ENCODE measurements around the gene ELF2.
"Not testable (repeated sequence)": the region's sequence is repeated elsewhere in the genome, so short reads cannot be mapped to it uniquely, and the experiment has no call there.

DNA sequence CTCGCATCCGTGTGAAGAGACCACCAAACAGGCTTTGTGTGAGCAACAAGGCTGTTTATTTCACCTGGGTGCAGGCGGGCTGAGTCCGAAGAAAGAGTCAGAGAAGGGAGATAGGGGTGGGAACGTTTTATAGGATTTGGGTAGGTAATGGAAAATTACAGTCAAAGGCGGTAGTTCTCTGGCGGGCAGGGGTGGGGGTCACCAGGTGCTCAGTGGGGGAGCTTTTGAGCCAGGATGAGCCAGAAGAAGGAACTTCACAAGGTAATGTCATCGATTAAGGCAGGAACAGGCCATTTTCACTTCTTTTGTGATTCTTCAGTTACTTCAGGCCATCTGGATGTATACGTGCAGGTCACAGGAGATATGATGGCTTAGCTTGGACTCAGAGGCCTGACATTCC lies 19.0 kb downstream of the ELF2 start:
- TF ChIP-seq SIX5 (IDR thresholded peaks at IDR 0.05; ENCODE audit: low read depth, low read length); CHD2 (IDR thresholded peaks at IDR 0.05; ENCODE audit: low read length); EZH2 (IDR thresholded peaks at IDR 0.05; ENCODE audit: low read depth, low read length, severe bottlenecking); EP300 (IDR thresholded peaks at IDR 0.05; ENCODE audit: borderline replicate concordance in 1 of 2, low read depth in 2 of 2, low read length in 2 of 2); RAD21 (IDR thresholded peaks at IDR 0.05 in 1 of 2, conservative IDR thresholded peaks at IDR 0.05 in 1 of 2; ENCODE audit: low read depth in 2 of 2, low read length in 2 of 2): not testable (repeated sequence)
- TF ChIP-seq, protein P1, sequence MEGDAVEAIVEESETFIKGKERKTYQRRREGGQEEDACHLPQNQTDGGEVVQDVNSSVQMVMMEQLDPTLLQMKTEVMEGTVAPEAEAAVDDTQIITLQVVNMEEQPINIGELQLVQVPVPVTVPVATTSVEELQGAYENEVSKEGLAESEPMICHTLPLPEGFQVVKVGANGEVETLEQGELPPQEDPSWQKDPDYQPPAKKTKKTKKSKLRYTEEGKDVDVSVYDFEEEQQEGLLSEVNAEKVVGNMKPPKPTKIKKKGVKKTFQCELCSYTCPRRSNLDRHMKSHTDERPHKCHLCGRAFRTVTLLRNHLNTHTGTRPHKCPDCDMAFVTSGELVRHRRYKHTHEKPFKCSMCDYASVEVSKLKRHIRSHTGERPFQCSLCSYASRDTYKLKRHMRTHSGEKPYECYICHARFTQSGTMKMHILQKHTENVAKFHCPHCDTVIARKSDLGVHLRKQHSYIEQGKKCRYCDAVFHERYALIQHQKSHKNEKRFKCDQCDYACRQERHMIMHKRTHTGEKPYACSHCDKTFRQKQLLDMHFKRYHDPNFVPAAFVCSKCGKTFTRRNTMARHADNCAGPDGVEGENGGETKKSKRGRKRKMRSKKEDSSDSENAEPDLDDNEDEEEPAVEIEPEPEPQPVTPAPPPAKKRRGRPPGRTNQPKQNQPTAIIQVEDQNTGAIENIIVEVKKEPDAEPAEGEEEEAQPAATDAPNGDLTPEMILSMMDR (IDR thresholded peaks at IDR 0.05; ENCODE audit: control extremely low read depth in 1 of 3, insufficient read depth in 1 of 3, low read depth in 1 of 3, low read length in 3 of 3): not testable (repeated sequence)
- TF ChIP-seq, protein P2, sequence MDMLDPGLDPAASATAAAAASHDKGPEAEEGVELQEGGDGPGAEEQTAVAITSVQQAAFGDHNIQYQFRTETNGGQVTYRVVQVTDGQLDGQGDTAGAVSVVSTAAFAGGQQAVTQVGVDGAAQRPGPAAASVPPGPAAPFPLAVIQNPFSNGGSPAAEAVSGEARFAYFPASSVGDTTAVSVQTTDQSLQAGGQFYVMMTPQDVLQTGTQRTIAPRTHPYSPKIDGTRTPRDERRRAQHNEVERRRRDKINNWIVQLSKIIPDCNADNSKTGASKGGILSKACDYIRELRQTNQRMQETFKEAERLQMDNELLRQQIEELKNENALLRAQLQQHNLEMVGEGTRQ (IDR thresholded peaks at IDR 0.05; ENCODE audit: low read length): not testable (repeated sequence)
